ENCODE results near the gene HPCAL4.

Gene HPCAL4

DNA sequence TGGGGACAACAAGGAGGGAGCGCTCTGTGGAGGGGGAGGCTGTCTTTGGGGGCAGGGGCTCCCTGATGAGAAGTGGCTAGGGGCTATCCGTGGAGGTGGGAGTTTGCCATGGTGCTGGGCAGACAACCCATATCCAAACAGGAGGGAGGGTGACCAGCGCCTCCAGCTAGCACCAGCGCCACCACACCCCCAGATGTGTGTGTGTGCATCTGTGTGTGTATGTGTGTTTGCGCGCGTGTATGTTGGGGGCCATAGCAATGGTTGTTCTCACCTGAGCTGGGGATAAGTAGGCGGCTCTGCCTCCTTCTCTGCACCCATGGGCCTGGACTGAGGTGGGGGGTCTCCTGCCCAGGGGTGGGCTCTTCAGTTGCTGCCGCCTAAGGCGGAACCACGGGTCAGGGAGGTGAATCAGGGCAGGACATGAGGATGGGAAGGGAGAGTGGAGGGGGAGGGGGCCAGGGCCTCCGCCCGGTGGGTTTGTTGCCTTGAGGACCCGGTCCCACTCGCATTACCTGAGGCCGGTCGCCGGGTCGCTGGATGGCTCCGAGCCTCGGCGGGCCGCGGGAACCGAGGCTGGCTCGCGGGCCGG lies 345 bp downstream of the HPCAL4 start:
- Mint-ChIP-seq H3K9me3 (no peaks in the 10 kb centered on the region), H3K4me3 (peak overlapping the region; percentile 57), H3K27me3 (ENCODE audit: low read depth, poor library complexity) (peaks cover 100% of the 10 kb centered on the region), H3K4me1 (peaks cover 5% of the 10 kb centered on the region), H3K36me3 (ENCODE audit: low read depth) (no peaks in the 10 kb centered on the region), H3K27ac (no peak overlapping the region)
- no peak for DNase-seq
- TF ChIP-seq, protein P1, sequence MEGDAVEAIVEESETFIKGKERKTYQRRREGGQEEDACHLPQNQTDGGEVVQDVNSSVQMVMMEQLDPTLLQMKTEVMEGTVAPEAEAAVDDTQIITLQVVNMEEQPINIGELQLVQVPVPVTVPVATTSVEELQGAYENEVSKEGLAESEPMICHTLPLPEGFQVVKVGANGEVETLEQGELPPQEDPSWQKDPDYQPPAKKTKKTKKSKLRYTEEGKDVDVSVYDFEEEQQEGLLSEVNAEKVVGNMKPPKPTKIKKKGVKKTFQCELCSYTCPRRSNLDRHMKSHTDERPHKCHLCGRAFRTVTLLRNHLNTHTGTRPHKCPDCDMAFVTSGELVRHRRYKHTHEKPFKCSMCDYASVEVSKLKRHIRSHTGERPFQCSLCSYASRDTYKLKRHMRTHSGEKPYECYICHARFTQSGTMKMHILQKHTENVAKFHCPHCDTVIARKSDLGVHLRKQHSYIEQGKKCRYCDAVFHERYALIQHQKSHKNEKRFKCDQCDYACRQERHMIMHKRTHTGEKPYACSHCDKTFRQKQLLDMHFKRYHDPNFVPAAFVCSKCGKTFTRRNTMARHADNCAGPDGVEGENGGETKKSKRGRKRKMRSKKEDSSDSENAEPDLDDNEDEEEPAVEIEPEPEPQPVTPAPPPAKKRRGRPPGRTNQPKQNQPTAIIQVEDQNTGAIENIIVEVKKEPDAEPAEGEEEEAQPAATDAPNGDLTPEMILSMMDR (IDR thresholded peaks at IDR 0.05): no peak

DNA sequence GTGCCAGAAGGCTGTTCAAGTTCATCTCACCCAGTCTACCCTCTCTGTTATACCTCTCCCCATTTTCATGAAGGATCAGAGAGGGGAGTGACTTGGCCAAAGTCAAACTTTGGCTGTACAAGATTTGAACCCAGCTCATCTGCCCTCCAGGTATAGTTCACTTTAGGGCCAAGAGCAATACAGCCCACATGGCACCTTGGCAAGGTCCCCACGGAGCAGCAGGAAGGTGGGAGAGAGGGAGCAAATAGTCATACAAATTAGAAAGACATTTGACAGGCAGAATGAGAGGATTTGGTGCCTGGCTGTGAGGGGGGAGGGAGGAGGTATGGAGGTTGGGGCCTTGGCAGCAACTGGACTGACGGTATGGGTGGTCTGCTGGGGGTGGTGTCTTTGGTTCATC lies 1.0 kb downstream of the HPCAL4 start:
- no peak overlapping the region for H3K27ac Mint-ChIP-seq
- H3K4me1 Mint-ChIP-seq: peaks cover 5% of the 10 kb centered on the region

GRCh38 chr1:39689635-39690034 lies 1.6 kb downstream of the HPCAL4 start:
- Mint-ChIP-seq H3K27me3 (ENCODE audit: low read depth, poor library complexity) (peaks cover 100% of the 10 kb centered on the region), H3K27ac (no peak overlapping the region), H3K4me1 (peaks cover 5% of the 10 kb centered on the region), H3K4me3 (no peak overlapping the region), H3K9me3 (peaks cover 5% of the 10 kb centered on the region), H3K36me3 (ENCODE audit: low read depth) (no peaks in the 10 kb centered on the region)
- no peak for DNase-seq
- TF ChIP-seq, protein P1 (IDR thresholded peaks at IDR 0.05): no peak

More for the DNA sequence above, 1.0 kb downstream of the HPCAL4 start:
- H3K4me3 Mint-ChIP-seq: peak overlapping the region; percentile 15
- DNase-seq: no peak
- H3K27me3 Mint-ChIP-seq (ENCODE audit: low read depth, poor library complexity): peaks cover 100% of the 10 kb centered on the region
- H3K9me3 Mint-ChIP-seq: no peaks in the 10 kb centered on the region
- H3K36me3 Mint-ChIP-seq (ENCODE audit: low read depth): no peaks in the 10 kb centered on the region
- TF ChIP-seq, protein P1 (IDR thresholded peaks at IDR 0.05): no peak

DNA sequence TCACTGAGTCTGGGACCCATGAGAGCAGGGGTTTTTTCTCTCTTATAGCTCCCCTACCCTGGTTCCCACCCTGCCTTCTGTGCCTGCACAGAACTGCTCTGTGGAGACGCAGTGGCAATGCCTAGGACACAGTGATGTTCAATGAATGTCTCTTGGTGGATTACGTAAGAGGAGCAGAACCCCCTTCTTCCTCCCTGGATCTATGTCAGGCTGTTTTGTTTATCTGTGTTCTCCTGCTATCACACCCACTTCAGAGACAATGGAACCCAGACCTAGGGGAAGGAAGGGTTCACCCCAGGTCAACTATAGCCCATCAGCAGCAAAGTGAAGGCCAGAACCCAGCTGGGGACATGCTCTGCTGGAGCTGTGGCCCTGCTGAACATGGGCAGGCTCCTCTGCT lies 2.0 kb downstream of the HPCAL4 start:
- H3K27ac Mint-ChIP-seq: no peak overlapping the region
- TF ChIP-seq, protein P1 (IDR thresholded peaks at IDR 0.05): no peak
- no peak for DNase-seq

DNA sequence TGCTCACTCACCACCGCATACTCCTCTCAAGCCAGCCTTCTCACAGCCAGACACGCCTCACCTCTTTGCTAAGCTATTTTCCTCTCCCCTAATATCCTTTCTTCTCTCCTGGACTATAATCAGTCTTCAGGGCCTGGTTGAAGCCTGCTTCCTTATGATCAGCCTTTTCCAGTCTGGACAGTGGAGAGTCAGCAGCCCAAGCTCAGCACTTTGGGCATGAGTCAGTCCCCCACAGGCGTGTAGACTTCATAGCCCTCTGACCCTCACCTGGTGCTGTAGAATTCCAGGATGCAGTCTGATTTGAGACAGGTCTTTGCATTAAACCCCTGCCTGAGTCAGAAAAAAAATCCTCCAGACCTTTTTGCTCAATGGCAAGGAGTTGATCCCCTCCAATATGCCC lies 2.5 kb downstream of the HPCAL4 start:
- Mint-ChIP-seq H3K9me3 (peaks cover 7% of the 10 kb centered on the region), H3K4me1 (peaks cover 5% of the 10 kb centered on the region), H3K36me3 (ENCODE audit: low read depth) (no peaks in the 10 kb centered on the region), H3K4me3 (no peak overlapping the region), H3K27me3 (ENCODE audit: low read depth, poor library complexity) (peaks cover 100% of the 10 kb centered on the region), H3K27ac (no peak overlapping the region)
- DNase-seq: no peak
- TF ChIP-seq, protein P1 (IDR thresholded peaks at IDR 0.05): no peak

More for the DNA sequence above, 2.0 kb downstream of the HPCAL4 start:
- Mint-ChIP-seq H3K36me3 (ENCODE audit: low read depth) (no peaks in the 10 kb centered on the region), H3K9me3 (peaks cover 7% of the 10 kb centered on the region), H3K4me1 (peaks cover 5% of the 10 kb centered on the region), H3K27me3 (ENCODE audit: low read depth, poor library complexity) (peaks cover 100% of the 10 kb centered on the region), H3K4me3 (no peak overlapping the region)

DNA sequence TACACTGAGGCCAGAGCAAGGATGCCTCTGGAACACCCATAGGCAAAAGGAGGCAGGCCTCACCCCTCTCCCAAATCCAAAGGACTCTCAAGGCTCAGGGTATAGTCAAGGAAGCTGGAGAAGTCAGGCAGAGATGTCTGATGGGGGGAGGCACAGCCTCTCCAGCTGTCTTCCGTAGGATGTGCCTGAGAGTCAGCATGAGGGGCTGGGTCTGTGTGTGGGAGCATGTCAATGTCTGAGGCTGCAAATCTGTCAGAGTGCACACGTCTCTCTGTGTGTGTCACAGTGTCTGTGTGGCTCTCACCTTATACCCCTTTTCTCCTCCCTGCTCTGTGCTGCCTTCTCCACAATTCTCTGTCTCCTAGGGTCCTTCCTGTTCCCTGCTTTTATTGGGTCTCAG lies 4.0 kb downstream of the HPCAL4 start:
- TF ChIP-seq, protein P1 (IDR thresholded peaks at IDR 0.05): no peak

More for the DNA sequence above, 4.0 kb downstream of the HPCAL4 start:
- peaks cover 100% of the 10 kb centered on the region for H3K27me3 Mint-ChIP-seq (ENCODE audit: low read depth, poor library complexity)
- H3K9me3 Mint-ChIP-seq: peaks cover 12% of the 10 kb centered on the region
- H3K4me3 Mint-ChIP-seq: no peak overlapping the region
- no peak for DNase-seq
- no peaks in the 10 kb centered on the region for H3K36me3 Mint-ChIP-seq (ENCODE audit: low read depth)
- H3K4me1 Mint-ChIP-seq: peaks cover 5% of the 10 kb centered on the region
- no peak overlapping the region for H3K27ac Mint-ChIP-seq
